GM23248 (cell line): ENCODE measurements around the gene TCHH.

Experiments used
- EZH2 ChIP-seq: fragments of 200-600 bp; sonication (generic); IDR thresholded peaks from 2 replicates; pipeline ENCODE4 v1.6.1; 2018; ENCODE audit warnings: antibody characterized with exemption, mild to moderate bottlenecking; ENCODE audit not compliant: insufficient read depth, poor library complexity, severe bottlenecking
- EZH2phosphoT487 ChIP-seq: fragments of 200-600 bp; sonication (generic); IDR thresholded peaks from 2 replicates; pipeline ENCODE4 v1.6.1; 2018; ENCODE audit warnings: antibody characterized with exemption, moderate library complexity, mild to moderate bottlenecking, low read depth; ENCODE audit not compliant: insufficient read depth

DNA sequence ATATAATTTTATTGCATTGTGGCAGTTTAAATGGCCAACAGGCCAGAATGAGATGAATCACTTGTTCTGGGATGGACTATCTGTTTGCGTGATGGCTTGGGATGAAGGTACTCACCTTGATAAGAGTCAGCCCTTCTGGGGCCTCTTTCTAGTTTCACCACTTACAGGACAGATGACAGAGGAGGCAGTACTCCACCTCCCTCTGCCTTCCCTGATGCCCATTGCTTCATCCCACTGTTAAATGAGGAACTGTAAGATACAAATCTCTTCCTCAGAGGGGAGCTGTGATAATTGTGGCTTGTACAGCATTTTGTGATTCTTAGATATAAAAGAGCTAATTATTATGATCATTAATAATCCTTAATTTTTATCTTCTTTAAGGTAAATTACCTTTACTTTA, 3.7 kb upstream of the TCHH start:
- TF ChIP-seq EZH2 = no peak
- TF ChIP-seq EZH2phosphoT487 = no peak
